Measurements from ENCODE around the gene CCDC38.

CCDC38 gene

GRCh38 chr12:95980437-95980836 is 38.0 kb upstream of the CCDC38 start:
- Histone ChIP-seq H3K79me1 (ENCODE audit: low read depth, low read length) (no peaks in the 10 kb centered on the region), H2AK5ac (ENCODE audit: low read depth, low read length) (no peak overlapping the region), H3K27ac (replicated peaks; ENCODE audit: low read length) (no peak overlapping the region), H3K14ac (ENCODE audit: low read length) (no peak overlapping the region), H3K23ac (ENCODE audit: low read depth, low read length, poor library complexity) (no peak overlapping the region), H3K9me3 (replicated peaks in 1 of 2; ENCODE audit: control insufficient read depth in 2 of 2, insufficient read depth in 1 of 2, low read depth in 1 of 2, low read length in 2 of 2) (no peaks in the 10 kb centered on the region), H3K9ac (ENCODE audit: low read depth, low read length, poor library complexity) (no peak overlapping the region), H3K4me2 (ENCODE audit: insufficient read depth, low read length, poor library complexity, severe bottlenecking) (no peak overlapping the region), H2BK5ac (ENCODE audit: low read length) (no peak overlapping the region), H3K4me1 (ENCODE audit: control insufficient read depth in 2 of 2, insufficient read depth in 1 of 2, low read depth in 1 of 2, low read length in 2 of 2) (no peaks in the 10 kb centered on the region), H4K91ac (ENCODE audit: low read depth, low read length, poor library complexity) (no peak overlapping the region), H3K4ac (ENCODE audit: low read length) (no peak overlapping the region), H2BK120ac (ENCODE audit: low read depth, low read length) (no peak overlapping the region), H2BK12ac (ENCODE audit: low read length) (no peak overlapping the region), H2AFZ (ENCODE audit: low read length) (no peak overlapping the region), H2BK15ac (ENCODE audit: low read length) (no peak overlapping the region), H3K27me3 (ENCODE audit: control insufficient read depth in 3 of 3, insufficient read depth in 3 of 3, low read depth in 1 of 3, low read length in 3 of 3) (peaks cover 0 to 3% (median 0%) of the 10 kb centered on the region in 3 experiments), H3K36me3 (replicated peaks in 1 of 2; ENCODE audit: control insufficient read depth in 2 of 2, insufficient read depth in 2 of 2, low read length in 2 of 2) (no peaks in the 10 kb centered on the region), H4K8ac (ENCODE audit: low read depth, low read length) (no peak overlapping the region), H3K4me3 (ENCODE audit: low read length in 2 of 2) (no peak overlapping the region), H3K18ac (ENCODE audit: low read length) (no peak overlapping the region)
- whole genome bisulfite sequencing, 2 donors (ENCODE audit: extremely low coverage in 2 of 2, insufficient read length in 2 of 2, insufficient replicate concordance in 1 of 2): no CpG with 5 or more reads among the region's 5 CpGs
- DNase-seq (ENCODE audit: low spot score): no peak

GRCh38 chr12:95978774-95979173 is 36.4 kb upstream of the CCDC38 start:
- H3K4me3 ChIP-seq (ENCODE audit: low read length in 2 of 2): no peak overlapping the region
- H3K14ac ChIP-seq (ENCODE audit: low read length): no peak overlapping the region
- no peaks in the 10 kb centered on the region for H3K36me3 ChIP-seq (replicated peaks in 1 of 2; ENCODE audit: control insufficient read depth in 2 of 2, insufficient read depth in 2 of 2, low read length in 2 of 2)
- H3K18ac ChIP-seq (ENCODE audit: low read length): no peak overlapping the region
- H3K9ac ChIP-seq (ENCODE audit: low read depth, low read length, poor library complexity): no peak overlapping the region
- H2AFZ ChIP-seq (ENCODE audit: low read length): no peak overlapping the region
- peaks cover 0 to 3% (median 0%) of the 10 kb centered on the region in 3 experiments for H3K27me3 ChIP-seq (ENCODE audit: control insufficient read depth in 3 of 3, insufficient read depth in 3 of 3, low read depth in 1 of 3, low read length in 3 of 3)
- no peak overlapping the region for H4K91ac ChIP-seq (ENCODE audit: low read depth, low read length, poor library complexity)
- DNase-seq (ENCODE audit: low spot score): no peak
- no peak overlapping the region for H2AK5ac ChIP-seq (ENCODE audit: low read depth, low read length)
- H3K27ac ChIP-seq (replicated peaks; ENCODE audit: low read length): no peak overlapping the region
- H3K4me1 ChIP-seq (ENCODE audit: control insufficient read depth in 2 of 2, insufficient read depth in 1 of 2, low read depth in 1 of 2, low read length in 2 of 2): no peaks in the 10 kb centered on the region
- no peaks in the 10 kb centered on the region for H3K9me3 ChIP-seq (replicated peaks in 1 of 2; ENCODE audit: control insufficient read depth in 2 of 2, insufficient read depth in 1 of 2, low read depth in 1 of 2, low read length in 2 of 2)
- no peak overlapping the region for H3K23ac ChIP-seq (ENCODE audit: low read depth, low read length, poor library complexity)
- H4K8ac ChIP-seq (ENCODE audit: low read depth, low read length): no peak overlapping the region
- H3K4ac ChIP-seq (ENCODE audit: low read length): no peak overlapping the region
- no peak overlapping the region for H2BK120ac ChIP-seq (ENCODE audit: low read depth, low read length)
- H2BK15ac ChIP-seq (ENCODE audit: low read length): no peak overlapping the region
- H2BK5ac ChIP-seq (ENCODE audit: low read length): no peak overlapping the region
- H3K79me1 ChIP-seq (ENCODE audit: low read depth, low read length): no peaks in the 10 kb centered on the region
- WGBS, 2 donors (ENCODE audit: extremely low coverage in 2 of 2, insufficient read length in 2 of 2, insufficient replicate concordance in 1 of 2): no CpG with 5 or more reads among the region's 3 CpGs
- no peak overlapping the region for H3K4me2 ChIP-seq (ENCODE audit: insufficient read depth, low read length, poor library complexity, severe bottlenecking)
- H2BK12ac ChIP-seq (ENCODE audit: low read length): no peak overlapping the region

GRCh38 chr12:95978351-95978750 is 35.9 kb upstream of the CCDC38 start:
- Histone ChIP-seq H3K79me1 (ENCODE audit: low read depth, low read length) (no peaks in the 10 kb centered on the region), H3K18ac (ENCODE audit: low read length) (no peak overlapping the region), H3K27me3 (ENCODE audit: control insufficient read depth in 3 of 3, insufficient read depth in 3 of 3, low read depth in 1 of 3, low read length in 3 of 3) (peaks cover 0 to 3% (median 0%) of the 10 kb centered on the region in 3 experiments), H4K8ac (ENCODE audit: low read depth, low read length) (no peak overlapping the region), H2AFZ (ENCODE audit: low read length) (no peak overlapping the region), H2AK5ac (ENCODE audit: low read depth, low read length) (no peak overlapping the region), H3K4ac (ENCODE audit: low read length) (no peak overlapping the region), H2BK12ac (ENCODE audit: low read length) (no peak overlapping the region), H2BK15ac (ENCODE audit: low read length) (no peak overlapping the region), H3K4me3 (ENCODE audit: low read length in 2 of 2) (no peak overlapping the region), H3K23ac (ENCODE audit: low read depth, low read length, poor library complexity) (no peak overlapping the region), H2BK5ac (ENCODE audit: low read length) (no peak overlapping the region), H3K14ac (ENCODE audit: low read length) (no peak overlapping the region), H3K9ac (ENCODE audit: low read depth, low read length, poor library complexity) (no peak overlapping the region), H3K4me1 (ENCODE audit: control insufficient read depth in 2 of 2, insufficient read depth in 1 of 2, low read depth in 1 of 2, low read length in 2 of 2) (no peaks in the 10 kb centered on the region), H3K36me3 (replicated peaks in 1 of 2; ENCODE audit: control insufficient read depth in 2 of 2, insufficient read depth in 2 of 2, low read length in 2 of 2) (no peaks in the 10 kb centered on the region), H3K27ac (replicated peaks; ENCODE audit: low read length) (no peak overlapping the region), H4K91ac (ENCODE audit: low read depth, low read length, poor library complexity) (no peak overlapping the region), H3K4me2 (ENCODE audit: insufficient read depth, low read length, poor library complexity, severe bottlenecking) (no peak overlapping the region), H3K9me3 (replicated peaks in 1 of 2; ENCODE audit: control insufficient read depth in 2 of 2, insufficient read depth in 1 of 2, low read depth in 1 of 2, low read length in 2 of 2) (no peaks in the 10 kb centered on the region), H2BK120ac (ENCODE audit: low read depth, low read length) (no peak overlapping the region)
- DNase-seq (ENCODE audit: low spot score): no peak
- no CpG with 5 or more reads among the region's 5 CpGs for WGBS, 2 donors (ENCODE audit: extremely low coverage in 2 of 2, insufficient read length in 2 of 2, insufficient replicate concordance in 1 of 2)

GRCh38 chr12:95977764-95978305 is 35.4 kb upstream of the CCDC38 start:
- H4K91ac ChIP-seq (ENCODE audit: low read depth, low read length, poor library complexity): no peak overlapping the region
- H3K27ac ChIP-seq (replicated peaks; ENCODE audit: low read length): no peak overlapping the region
- H3K23ac ChIP-seq (ENCODE audit: low read depth, low read length, poor library complexity): no peak overlapping the region
- no peaks in the 10 kb centered on the region for H3K4me1 ChIP-seq (ENCODE audit: control insufficient read depth in 2 of 2, insufficient read depth in 1 of 2, low read depth in 1 of 2, low read length in 2 of 2)
- no peak overlapping the region for H2AK5ac ChIP-seq (ENCODE audit: low read depth, low read length)
- no peak overlapping the region for H2AFZ ChIP-seq (ENCODE audit: low read length)
- no peak overlapping the region for H4K8ac ChIP-seq (ENCODE audit: low read depth, low read length)
- H2BK120ac ChIP-seq (ENCODE audit: low read depth, low read length): no peak overlapping the region
- DNase-seq (ENCODE audit: low spot score): no peak
- no peak overlapping the region for H2BK12ac ChIP-seq (ENCODE audit: low read length)
- peaks cover 0 to 3% (median 0%) of the 10 kb centered on the region in 3 experiments for H3K27me3 ChIP-seq (ENCODE audit: control insufficient read depth in 3 of 3, insufficient read depth in 3 of 3, low read depth in 1 of 3, low read length in 3 of 3)
- no peak overlapping the region for H3K9ac ChIP-seq (ENCODE audit: low read depth, low read length, poor library complexity)
- H3K4me3 ChIP-seq (ENCODE audit: low read length in 2 of 2): peak overlapping the region in 1 of 2 donors; percentile 37
- no peaks in the 10 kb centered on the region for H3K36me3 ChIP-seq (replicated peaks in 1 of 2; ENCODE audit: control insufficient read depth in 2 of 2, insufficient read depth in 2 of 2, low read length in 2 of 2)
- no peaks in the 10 kb centered on the region for H3K9me3 ChIP-seq (replicated peaks in 1 of 2; ENCODE audit: control insufficient read depth in 2 of 2, insufficient read depth in 1 of 2, low read depth in 1 of 2, low read length in 2 of 2)
- no peak overlapping the region for H2BK5ac ChIP-seq (ENCODE audit: low read length)
- H3K79me1 ChIP-seq (ENCODE audit: low read depth, low read length): no peaks in the 10 kb centered on the region
- no peak overlapping the region for H3K4ac ChIP-seq (ENCODE audit: low read length)
- no peak overlapping the region for H2BK15ac ChIP-seq (ENCODE audit: low read length)
- no peak overlapping the region for H3K14ac ChIP-seq (ENCODE audit: low read length)
- WGBS, 2 donors (ENCODE audit: extremely low coverage in 2 of 2, insufficient read length in 2 of 2, insufficient replicate concordance in 1 of 2): no CpG with 5 or more reads among the region's 11 CpGs
- no peak overlapping the region for H3K18ac ChIP-seq (ENCODE audit: low read length)
- H3K4me2 ChIP-seq (ENCODE audit: insufficient read depth, low read length, poor library complexity, severe bottlenecking): no peak overlapping the region

Data from neuronal stem cell (in vitro differentiated cells).